Omental fat pad (tissue), 4 donors: ENCODE results near the gene VAV3. TPM values are rescaled to one million over a fixed set of nuclear protein-coding genes. Genes with fewer than 3 reads are reported as not detected.

Experiments used
- ATAC-seq: fragments of 150-250 bp; one replicate; pipeline ENCODE4 v1.9.1; 2016; ENCODE audit warnings: mild to moderate bottlenecking, moderate library complexity; ENCODE audit not compliant: low FRiP score
- DNase-seq: peaks from one replicate; pipeline ENCODE4 v3.0.0-alpha.2; 2019; ENCODE audit warnings: low spot score
- total RNA-seq, 4 donors: library from RNA; depleted of rRNA; stranded (reverse); fragments of >200 nt; gene quantifications; one replicate each; pipeline ENCODE4 v1.1.0, GENCODE V29; 2016
- TF ChIP-seq, protein P1 (sequence below), 3 donors: fragments of 450-650 bp; IDR thresholded peaks; one replicate each; pipeline ENCODE4 v1.5.1; 2016 to 2017; ENCODE audit warnings: antibody characterized with exemption in 3 of 3, mild to moderate bottlenecking in 3 of 3, moderate library complexity in 2 of 3

Gene VAV3
- total RNA-seq, 4 donors from 2014 or later = 5.4 to 10.9 (median 10.2) TPM

DNA sequence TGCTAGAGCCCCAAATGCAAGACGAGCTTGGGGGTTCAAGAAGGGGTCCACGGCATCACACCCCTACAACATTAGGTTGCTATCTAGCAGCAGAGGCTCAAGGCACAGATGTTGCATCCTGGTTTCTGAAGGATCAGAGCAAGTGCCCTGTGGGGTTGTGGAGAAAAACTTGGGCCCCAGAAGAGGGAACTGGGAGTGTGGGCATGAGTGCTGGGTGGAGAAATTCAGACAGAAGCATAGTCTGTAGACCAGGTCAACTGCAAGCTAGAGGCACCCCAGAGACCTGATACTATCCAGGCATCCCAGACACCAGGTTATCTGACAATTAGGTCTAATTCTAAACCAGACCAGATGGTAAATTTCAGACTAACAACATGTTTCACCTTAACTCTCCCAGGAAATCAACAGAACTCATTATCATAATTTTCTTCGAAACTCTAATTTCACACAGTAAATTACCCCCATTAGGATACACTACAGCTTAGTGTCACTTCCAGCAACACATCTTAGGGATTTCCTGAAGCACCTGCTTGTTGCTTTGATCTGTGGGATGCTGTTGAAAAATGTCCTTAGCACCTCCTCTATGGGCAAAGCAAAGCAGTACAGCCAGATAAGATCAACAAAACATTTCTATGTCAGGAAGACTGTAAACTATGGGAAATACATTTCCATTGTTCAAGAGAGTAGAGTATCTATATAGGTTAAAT lies 179.3 kb downstream of the VAV3 start:
- ATAC-seq = no peak

DNA sequence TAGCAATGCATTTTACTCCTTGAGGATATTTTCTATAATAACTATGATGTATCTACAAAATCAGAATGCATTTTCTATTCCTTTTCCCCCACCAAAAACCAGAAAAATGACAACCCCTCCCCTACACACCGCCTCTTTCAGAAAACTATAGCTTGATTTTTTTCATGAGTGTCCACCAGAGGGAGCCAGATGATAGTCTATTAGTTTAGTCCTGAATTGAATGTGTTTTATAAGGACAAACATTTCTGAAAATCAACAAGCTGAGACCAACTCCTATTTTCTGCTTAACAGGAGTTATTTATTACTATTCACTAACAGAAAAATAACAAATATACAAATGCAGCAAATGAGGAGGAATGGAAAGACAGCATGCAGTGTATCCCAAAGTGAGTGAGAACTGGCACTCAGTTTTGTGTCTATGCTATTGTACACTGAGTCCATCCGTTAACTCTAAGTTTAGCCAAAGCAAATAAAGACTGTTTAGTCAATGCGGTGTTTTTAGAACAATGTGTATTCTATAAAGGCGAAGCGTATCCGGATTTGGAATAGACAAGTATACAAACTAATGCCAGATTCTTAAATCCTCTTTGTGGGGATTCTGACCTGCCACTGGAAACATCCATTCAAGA lies 182.6 kb downstream of the VAV3 start:
- no peak for DNase-seq
- peak; percentile 69 for ATAC-seq
- TF ChIP-seq, protein P1, sequence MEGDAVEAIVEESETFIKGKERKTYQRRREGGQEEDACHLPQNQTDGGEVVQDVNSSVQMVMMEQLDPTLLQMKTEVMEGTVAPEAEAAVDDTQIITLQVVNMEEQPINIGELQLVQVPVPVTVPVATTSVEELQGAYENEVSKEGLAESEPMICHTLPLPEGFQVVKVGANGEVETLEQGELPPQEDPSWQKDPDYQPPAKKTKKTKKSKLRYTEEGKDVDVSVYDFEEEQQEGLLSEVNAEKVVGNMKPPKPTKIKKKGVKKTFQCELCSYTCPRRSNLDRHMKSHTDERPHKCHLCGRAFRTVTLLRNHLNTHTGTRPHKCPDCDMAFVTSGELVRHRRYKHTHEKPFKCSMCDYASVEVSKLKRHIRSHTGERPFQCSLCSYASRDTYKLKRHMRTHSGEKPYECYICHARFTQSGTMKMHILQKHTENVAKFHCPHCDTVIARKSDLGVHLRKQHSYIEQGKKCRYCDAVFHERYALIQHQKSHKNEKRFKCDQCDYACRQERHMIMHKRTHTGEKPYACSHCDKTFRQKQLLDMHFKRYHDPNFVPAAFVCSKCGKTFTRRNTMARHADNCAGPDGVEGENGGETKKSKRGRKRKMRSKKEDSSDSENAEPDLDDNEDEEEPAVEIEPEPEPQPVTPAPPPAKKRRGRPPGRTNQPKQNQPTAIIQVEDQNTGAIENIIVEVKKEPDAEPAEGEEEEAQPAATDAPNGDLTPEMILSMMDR (IDR thresholded peaks at IDR 0.05) = peak in 1 of 3 donors; percentile 6

More for the DNA sequence above, 179.3 kb downstream of the VAV3 start:
- TF ChIP-seq, protein P1 (IDR thresholded peaks at IDR 0.05) = no peak
- no peak for DNase-seq

DNA sequence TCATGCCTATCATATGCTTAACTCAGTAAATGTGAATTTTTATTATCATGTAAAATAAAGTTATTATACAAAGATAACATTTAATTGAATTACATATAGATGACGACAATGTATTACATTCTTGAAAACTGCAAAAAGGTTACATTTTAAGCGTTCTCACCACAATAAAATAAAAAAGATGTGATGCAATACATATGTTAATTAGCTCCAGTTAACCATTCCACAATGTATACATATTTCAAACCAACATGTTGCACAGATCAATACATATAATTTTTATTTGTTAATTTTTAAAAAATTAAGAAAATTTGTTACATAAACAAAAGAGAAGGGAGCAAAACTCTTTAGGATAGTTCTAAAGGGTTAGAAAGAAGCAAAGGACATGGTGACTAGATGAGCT lies 183.7 kb downstream of the VAV3 start:
- TF ChIP-seq, protein P1 (IDR thresholded peaks at IDR 0.05) = no peak
- no peak for ATAC-seq
- DNase-seq = no peak

DNA sequence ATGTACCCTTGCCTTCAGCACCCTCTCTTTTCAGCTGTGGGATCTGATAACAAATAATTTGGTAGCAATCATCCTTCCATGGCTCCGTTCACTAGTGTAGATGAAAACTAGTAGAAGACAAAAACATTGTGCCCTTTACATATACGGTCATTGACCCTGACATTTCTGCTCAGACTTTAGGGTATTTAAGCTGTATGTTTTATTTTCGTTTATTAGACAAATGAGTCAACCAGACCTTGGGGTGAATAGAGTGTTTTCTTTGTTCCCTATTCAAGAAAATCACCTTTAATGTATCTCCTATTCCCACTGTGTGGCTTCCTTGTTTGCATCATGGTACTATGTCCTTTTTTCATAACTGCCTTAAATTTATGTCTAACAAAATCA lies 187.3 kb downstream of the VAV3 start:
- DNase-seq (no peak), ATAC-seq (no peak)
- TF ChIP-seq, protein P1 (IDR thresholded peaks at IDR 0.05) = no peak

DNA sequence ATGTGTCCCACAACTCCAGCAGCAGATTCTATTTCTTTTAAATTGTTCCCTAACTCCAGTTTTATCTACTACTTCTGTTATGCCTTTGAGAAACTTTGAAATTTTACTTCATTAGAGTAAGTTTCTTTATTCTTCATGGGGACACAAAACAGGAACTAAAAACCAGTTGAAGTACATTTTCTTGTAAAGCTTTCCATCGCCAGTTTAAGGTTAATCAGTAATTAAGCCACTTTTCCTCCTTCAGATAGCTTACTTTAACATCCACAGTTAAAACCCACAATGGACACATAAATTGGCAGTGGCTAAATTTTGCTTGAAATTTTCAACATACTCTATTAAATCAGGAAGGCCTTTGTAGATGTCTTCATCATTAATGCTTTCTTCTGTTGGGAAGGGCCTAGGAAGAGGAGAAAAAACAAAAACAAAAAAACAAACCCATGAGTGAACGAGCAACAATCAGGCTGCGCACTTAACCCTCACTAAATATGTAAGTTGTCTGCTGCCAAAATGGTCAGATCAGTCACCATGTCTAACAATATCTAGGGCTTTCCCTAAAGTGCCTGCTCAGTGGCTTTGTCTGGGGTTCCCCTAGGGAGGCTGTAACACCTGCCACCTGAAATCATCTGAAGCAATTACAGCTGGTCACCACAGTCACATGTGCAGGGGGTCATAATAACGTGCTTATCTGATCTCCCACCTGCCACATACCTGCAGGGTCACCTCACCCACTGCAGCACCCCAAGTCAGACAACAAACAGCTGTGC lies 187.9 kb downstream of the VAV3 start:
- TF ChIP-seq, protein P1 (IDR thresholded peaks at IDR 0.05) = no peak
- DNase-seq = no peak
- no peak for ATAC-seq

DNA sequence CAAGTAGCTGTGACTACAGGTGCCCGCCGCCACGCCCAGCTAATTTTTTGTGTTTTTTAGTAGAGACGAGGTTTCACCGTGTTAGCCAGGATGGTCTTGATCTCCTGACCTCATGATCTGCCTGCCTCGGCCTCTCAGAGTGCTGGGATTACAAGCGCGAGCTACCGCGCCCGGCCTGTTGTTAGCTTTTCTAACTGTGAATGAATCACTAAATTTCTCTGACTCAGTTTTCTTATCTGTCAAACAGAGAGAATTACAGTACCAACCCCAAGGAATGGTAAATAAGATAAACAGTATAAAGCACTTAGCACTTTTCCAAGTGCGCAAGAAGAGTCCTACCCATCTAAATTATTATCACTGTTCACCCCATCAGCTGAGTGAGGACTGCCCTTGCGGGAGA lies 193.6 kb downstream of the VAV3 start:
- ATAC-seq = no peak
- TF ChIP-seq, protein P1 (IDR thresholded peaks at IDR 0.05) = no peak

More for the DNA sequence above, 193.6 kb downstream of the VAV3 start:
- DNase-seq = no peak
